Esophagus squamous epithelium (tissue), 4 donors: ENCODE results near the gene NKX2-1.

Experiments used
- CTCF ChIP-seq, 6 experiments: fragments of 450-650 bp in 4 of 6; fragments of 200-600 bp in 2 of 6; sonication (generic) in 2 of 6; IDR thresholded peaks; one replicate each; pipeline ENCODE4 v1.5.1; 2016 to 2019; ENCODE audit warnings: antibody characterized with exemption in 6 of 6, mild to moderate bottlenecking in 4 of 6, moderate library complexity in 4 of 6
- POLR2A ChIP-seq, 4 donors: fragments of 450-650 bp; IDR thresholded peaks; one replicate each; pipeline ENCODE4 v1.6.1; 2017; ENCODE audit warnings: antibody characterized with exemption in 4 of 4, mild to moderate bottlenecking in 4 of 4, moderate library complexity in 3 of 4

DNA sequence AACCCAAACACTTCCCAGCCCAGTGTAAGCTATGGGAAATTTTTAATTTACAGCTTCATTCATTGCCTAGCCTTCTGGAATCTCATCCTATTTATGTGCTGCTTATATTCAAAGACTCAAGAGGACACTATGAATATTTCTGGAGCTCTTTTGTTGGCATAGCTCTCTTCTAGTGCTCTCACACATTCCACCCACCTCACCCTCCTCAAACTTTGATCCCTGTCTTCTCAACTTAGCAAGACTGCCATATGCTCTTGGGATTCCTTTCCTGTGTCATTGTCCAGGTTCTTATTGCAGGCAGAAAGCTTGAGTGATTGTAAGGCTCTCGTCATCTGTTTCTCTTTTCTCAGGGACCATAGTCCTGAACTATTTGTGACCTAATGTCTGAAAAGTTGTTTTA, 18.0 kb upstream of the NKX2-1 start:
- no peak for TF ChIP-seq CTCF (IDR thresholded peaks at IDR 0.05)
- no peak for TF ChIP-seq POLR2A (IDR thresholded peaks at IDR 0.05)
